Fibroblast of pulmonary artery (primary cell): ENCODE measurements around the gene USP13.

Source experiments
- DNase-seq: peaks from one replicate; pipeline ENCODE4 v3.0.0-alpha.2; 2010; ENCODE audit warnings: low read depth
- H3K4me3 ChIP-seq: replicated peaks from 2 replicates; pipeline ENCODE4 v1.5.1; 2011; ENCODE audit warnings: low read depth, mild to moderate bottlenecking, control low read depth, low read length, moderate library complexity
- TF ChIP-seq, protein P1 (sequence below): IDR thresholded peaks from 2 replicates; pipeline ENCODE4 v1.5.1; 2011; ENCODE audit warnings: mild to moderate bottlenecking, control low read depth, low read length, inconsistent platforms; ENCODE audit errors: missing control alignments

Gene USP13

DNA sequence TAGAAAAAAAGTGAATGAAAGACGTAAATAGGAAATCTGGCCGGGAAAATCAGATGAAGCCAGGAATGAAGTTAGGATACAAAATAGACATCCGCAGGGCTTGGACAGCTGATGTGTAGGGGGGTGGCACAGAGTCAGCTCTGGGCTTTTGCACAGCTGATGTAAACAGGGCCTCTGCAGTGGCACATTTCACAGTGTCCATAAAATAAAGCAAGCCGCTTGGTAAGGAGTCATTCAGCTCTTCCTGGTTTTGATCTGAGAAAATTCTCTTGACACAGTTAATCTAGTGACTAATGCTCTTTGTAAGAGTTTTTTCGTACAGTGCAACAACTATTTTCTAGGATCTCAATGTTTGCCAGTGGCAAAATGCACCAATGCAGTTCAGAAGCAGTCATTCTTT lies 153.3 kb downstream of the USP13 start:
- TF ChIP-seq, protein P1, sequence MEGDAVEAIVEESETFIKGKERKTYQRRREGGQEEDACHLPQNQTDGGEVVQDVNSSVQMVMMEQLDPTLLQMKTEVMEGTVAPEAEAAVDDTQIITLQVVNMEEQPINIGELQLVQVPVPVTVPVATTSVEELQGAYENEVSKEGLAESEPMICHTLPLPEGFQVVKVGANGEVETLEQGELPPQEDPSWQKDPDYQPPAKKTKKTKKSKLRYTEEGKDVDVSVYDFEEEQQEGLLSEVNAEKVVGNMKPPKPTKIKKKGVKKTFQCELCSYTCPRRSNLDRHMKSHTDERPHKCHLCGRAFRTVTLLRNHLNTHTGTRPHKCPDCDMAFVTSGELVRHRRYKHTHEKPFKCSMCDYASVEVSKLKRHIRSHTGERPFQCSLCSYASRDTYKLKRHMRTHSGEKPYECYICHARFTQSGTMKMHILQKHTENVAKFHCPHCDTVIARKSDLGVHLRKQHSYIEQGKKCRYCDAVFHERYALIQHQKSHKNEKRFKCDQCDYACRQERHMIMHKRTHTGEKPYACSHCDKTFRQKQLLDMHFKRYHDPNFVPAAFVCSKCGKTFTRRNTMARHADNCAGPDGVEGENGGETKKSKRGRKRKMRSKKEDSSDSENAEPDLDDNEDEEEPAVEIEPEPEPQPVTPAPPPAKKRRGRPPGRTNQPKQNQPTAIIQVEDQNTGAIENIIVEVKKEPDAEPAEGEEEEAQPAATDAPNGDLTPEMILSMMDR, result no peak
- DNase-seq, result no peak
- H3K4me3 ChIP-seq, result no peak overlapping the region

DNA sequence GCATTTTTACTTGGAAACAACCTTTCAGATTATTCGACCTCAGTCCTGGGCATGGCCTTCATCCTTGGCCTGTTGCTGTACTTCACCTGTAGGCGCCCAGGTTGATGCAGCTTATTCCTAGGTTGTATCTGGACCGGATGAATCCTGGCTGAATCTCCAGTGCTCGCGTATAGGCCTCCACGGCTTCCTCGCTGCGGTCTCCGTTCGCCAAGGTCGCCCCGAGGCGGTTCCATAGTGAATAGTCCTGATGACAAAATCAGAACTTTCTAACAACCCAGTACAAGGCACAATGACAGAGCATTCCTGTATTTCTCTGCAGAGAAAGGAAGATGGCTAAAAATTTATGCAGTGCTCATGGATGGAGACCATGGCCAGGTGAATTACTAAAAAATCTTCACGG lies 154.7 kb downstream of the USP13 start:
- no peak for DNase-seq
- TF ChIP-seq, protein P1, result no peak
- H3K4me3 ChIP-seq, result no peak overlapping the region

DNA sequence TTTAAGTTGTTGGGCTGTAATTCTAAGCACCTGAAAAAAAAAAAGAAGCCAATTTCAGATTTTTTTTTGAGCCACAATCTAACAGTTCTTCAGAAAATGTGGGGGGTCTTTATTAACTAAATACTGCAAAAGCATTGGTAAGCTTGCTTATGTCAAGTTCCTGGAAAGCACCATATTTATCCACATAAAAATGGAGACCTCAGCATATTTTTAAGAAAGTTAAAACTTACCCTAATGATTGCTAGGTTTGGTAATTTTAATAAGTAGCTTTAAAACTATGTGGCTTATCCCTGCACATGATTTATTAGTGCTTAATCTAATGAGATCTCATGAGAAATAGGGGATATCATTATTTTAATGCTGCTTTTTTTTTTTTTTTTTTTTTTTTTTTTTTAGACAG lies 156.8 kb downstream of the USP13 start:
- no peak for DNase-seq
- no peak overlapping the region for H3K4me3 ChIP-seq
- TF ChIP-seq, protein P1, result no peak

DNA sequence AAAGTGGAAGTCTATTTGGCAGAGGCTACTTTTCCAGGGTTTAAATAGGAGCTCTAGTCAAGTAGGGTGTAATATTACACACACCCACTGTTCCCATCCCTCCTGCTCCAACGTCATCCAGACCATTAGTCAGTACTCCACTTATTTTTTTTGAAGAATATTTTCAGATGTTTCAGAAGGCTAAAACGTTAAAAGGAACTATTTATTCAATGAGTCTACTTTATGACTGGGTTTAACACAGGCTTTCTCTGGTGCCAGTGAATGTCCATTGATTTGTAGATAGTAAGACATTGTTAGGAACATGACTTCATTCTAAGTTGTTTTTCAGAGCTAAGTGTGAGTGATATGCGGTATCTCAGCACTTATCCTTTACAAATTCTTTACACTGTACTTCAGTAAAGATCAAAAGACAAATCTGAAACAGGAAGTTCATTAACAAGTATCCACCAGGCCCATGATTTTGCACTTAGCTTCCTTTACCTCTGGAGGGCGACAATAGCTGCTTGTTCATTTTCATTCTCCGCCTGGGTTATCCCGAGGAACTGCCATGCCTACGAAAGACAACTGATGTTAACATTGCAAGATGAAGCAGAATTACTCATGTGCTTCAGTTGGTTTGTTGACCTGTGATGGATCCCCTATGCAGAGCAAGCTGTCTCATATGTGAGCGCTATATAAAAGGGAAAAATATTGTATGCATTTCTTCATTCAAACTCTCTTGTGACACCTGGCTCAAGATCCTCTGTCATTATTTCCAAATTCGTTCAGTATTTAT lies 158.7 kb downstream of the USP13 start:
- H3K4me3 ChIP-seq, result no peak overlapping the region
- TF ChIP-seq, protein P1, result peak; percentile 76
- peak; percentile 77 for DNase-seq

DNA sequence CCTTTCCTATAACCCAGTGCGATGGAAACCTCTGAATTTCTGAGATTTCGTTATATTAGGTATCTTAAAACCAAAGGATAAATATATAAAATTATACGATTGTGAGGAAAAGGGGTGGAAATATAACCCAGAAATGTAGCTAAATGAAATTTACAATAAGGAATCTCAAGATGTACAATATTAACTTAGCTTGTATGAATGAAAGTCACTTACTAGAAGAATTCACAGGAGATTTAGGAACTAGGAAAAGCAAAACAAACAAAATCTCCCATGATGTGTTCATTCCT lies 159.2 kb downstream of the USP13 start:
- DNase-seq, result no peak
- TF ChIP-seq, protein P1, result no peak
- no peak overlapping the region for H3K4me3 ChIP-seq

DNA sequence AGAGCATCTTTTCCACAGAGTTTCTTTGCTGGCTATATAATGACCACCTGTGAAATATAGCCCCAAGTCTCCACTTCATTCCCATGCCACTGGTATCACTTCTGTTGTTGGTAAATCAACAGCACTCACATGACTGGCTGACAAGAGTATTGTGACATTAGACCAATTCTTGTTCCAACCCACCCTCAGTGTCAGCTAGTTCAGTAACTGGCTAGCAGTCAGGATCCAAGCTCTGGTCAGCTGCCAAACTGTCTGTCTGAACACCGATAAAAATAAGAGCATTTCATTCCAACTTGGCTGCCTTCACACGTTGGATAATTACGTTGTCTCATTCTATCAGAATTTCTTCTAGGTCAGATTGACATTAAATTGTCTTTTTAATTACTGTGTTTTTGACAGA lies 166.5 kb downstream of the USP13 start:
- no peak overlapping the region for H3K4me3 ChIP-seq
- TF ChIP-seq, protein P1, result no peak
- no peak for DNase-seq

DNA sequence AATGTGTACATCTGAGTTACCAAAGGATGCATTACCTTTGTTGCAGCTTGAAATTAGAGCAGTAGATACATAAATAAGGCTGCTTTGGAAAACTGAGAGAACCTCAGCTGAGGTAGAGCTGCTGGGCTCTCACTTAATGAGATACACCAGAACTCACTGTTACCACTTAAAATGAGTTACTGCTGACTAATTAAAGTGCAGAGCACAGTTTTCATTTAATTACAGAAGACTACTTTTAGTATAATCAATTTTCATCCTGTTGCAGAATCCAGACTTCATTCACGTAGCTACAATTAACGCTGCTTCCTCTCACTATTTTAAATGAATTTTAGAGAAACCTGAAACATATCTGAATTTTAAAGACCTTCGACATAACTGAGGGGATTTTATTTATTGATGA lies 169.5 kb downstream of the USP13 start:
- DNase-seq, result no peak
- TF ChIP-seq, protein P1, result no peak

More for the DNA sequence above, 169.5 kb downstream of the USP13 start:
- H3K4me3 ChIP-seq, result no peak overlapping the region
